ENCODE data around the gene MYH3. TPM values are rescaled to one million over a fixed set of nuclear protein-coding genes. Genes with fewer than 3 reads are reported as not detected.

The MYH3 gene
- total RNA-seq, 1 donor from 2014 or later = 11.2 TPM

- Mint-ChIP-seq H3K4me1 (ENCODE audit: unreplicated experiment) (no peaks in the 10 kb centered on the region), H3K9me3 (no peaks in the 10 kb centered on the region), H3K4me3 (no peak overlapping the region), H3K27me3 (no peaks in the 10 kb centered on the region), H3K36me3 (peaks cover 9% of the 10 kb centered on the region), H3K27ac (no peak overlapping the region)
- DNase-seq (ENCODE audit: extremely low spot score, unreplicated experiment) = no peak
- TF ChIP-seq CTCF (conservative IDR thresholded peaks at IDR 0.05) = peak; percentile 65
These were observed 28.4 kb downstream of the MYH3 start for GRCh38 chr17:10628756-10629155.

- Mint-ChIP-seq H3K9me3 (no peaks in the 10 kb centered on the region), H3K4me3 (no peak overlapping the region), H3K36me3 (peaks cover 9% of the 10 kb centered on the region), H3K27me3 (no peaks in the 10 kb centered on the region), H3K4me1 (ENCODE audit: unreplicated experiment) (no peaks in the 10 kb centered on the region), H3K27ac (no peak overlapping the region)
- no peak for TF ChIP-seq CTCF (conservative IDR thresholded peaks at IDR 0.05)
- no peak for DNase-seq (ENCODE audit: extremely low spot score, unreplicated experiment)
These were observed 30.7 kb downstream of the MYH3 start for GRCh38 chr17:10626390-10626789.

- H3K4me3 Mint-ChIP-seq = no peak overlapping the region
- H3K4me1 Mint-ChIP-seq (ENCODE audit: unreplicated experiment) = no peaks in the 10 kb centered on the region
- no peaks in the 10 kb centered on the region for H3K27me3 Mint-ChIP-seq
- no peak for DNase-seq (ENCODE audit: extremely low spot score, unreplicated experiment)
- no peaks in the 10 kb centered on the region for H3K9me3 Mint-ChIP-seq
- H3K27ac Mint-ChIP-seq = no peak overlapping the region
- peaks cover 5% of the 10 kb centered on the region for H3K36me3 Mint-ChIP-seq
- TF ChIP-seq CTCF (conservative IDR thresholded peaks at IDR 0.05) = no peak
These were observed 32.1 kb downstream of the MYH3 start for GRCh38 chr17:10624969-10625368.

- no peak for DNase-seq (ENCODE audit: extremely low spot score, unreplicated experiment)
- H3K27ac Mint-ChIP-seq = no peak overlapping the region
- H3K4me1 Mint-ChIP-seq (ENCODE audit: unreplicated experiment) = no peaks in the 10 kb centered on the region
- no peaks in the 10 kb centered on the region for H3K27me3 Mint-ChIP-seq
- H3K4me3 Mint-ChIP-seq = no peak overlapping the region
- H3K36me3 Mint-ChIP-seq = no peaks in the 10 kb centered on the region
- no peaks in the 10 kb centered on the region for H3K9me3 Mint-ChIP-seq
- no peak for TF ChIP-seq CTCF (conservative IDR thresholded peaks at IDR 0.05)
These were observed 33.3 kb downstream of the MYH3 start for GRCh38 chr17:10623737-10624338.

- no peak overlapping the region for H3K27ac Mint-ChIP-seq
- H3K27me3 Mint-ChIP-seq = peaks cover 4% of the 10 kb centered on the region
- no peaks in the 10 kb centered on the region for H3K9me3 Mint-ChIP-seq
These were observed 34.3 kb downstream of the MYH3 start for GRCh38 chr17:10622617-10623485.

More at GRCh38 chr17:10622617-10623485, 34.3 kb downstream of the MYH3 start:
- peaks cover 5% of the 10 kb centered on the region for H3K4me1 Mint-ChIP-seq (ENCODE audit: unreplicated experiment)
- no peaks in the 10 kb centered on the region for H3K36me3 Mint-ChIP-seq
- DNase-seq (ENCODE audit: extremely low spot score, unreplicated experiment) = no peak
- TF ChIP-seq CTCF (conservative IDR thresholded peaks at IDR 0.05) = no peak
- no peak overlapping the region for H3K4me3 Mint-ChIP-seq
